GM18519 (cell line): ENCODE results near the gene GRID2.

Experiments used
- ATAC-seq: cut with Tn5 transposase; IDR thresholded peaks from one replicate; pipeline ENCODE4 v1.9.1; 2021; ENCODE audit warnings: mild to moderate bottlenecking, moderate library complexity; ENCODE audit not compliant: unreplicated experiment, low FRiP score

Gene GRID2

DNA sequence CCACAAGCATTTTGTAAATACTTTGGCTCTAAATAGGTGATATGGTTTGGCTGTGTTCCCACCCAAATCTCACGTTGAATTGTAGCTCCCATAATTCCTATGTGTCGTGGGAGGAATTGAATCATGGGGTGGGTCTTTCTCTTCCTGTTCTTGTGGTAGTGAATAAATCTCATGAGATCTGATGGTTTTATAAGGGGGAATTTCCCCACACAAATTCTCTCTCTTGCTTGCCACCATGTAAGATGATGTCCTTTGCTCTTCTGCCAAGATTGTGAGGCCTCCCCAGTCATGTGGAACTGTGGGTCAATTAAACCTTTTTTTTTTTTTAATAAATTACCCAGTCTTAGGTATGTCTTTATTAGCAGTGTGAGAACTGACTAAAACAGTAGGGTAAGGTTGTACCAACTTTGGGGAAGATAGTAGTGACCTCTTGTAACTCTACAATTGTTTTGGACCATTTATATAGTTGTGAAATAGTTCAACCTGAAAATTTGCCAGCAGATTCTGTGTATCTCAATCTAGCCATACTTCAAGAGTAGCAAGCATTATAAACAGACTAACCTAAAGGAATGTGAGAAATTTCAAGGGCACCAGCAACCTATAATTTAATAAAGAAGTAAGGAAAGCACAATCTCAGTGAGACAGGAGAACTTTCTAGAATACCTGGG is 727.8 kb downstream of the GRID2 start:
- ATAC-seq, result no peak

DNA sequence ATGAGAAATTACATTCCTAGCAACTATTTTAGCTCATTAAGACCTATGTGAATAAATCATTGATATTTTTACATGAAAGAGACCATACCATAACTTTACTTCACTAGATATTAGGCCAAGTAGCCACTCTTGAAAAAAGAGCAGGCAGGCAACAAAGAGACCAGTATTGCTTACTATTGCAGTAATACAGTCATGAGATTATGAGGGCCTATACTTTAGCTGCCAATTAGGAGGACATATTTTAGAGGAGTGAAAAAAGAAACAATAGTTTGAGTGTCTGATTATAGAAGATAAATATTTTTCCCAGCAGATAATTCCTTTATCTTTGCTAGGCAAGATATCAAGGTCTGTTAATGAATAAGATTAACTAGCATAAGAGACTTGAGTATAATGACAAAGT is 739.0 kb downstream of the GRID2 start:
- no peak for ATAC-seq

DNA sequence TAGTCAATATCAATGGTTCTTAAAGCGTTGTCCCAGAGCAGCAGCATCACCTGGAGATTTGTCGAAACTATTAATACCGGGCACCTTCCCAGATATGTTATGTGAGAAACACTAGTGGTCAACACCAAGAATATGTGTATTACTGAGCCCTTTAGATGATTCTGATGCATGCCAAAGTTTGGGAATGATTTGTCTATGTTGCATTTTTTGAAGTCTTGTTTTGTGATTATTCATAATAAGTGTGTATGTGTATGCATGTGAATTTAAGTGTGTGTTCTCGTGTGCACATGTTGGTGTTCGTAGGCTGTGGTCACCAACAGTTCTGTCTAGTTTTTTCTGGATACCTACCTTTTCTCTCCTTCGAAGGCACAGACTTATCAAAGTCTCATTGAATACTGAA is 749.4 kb downstream of the GRID2 start:
- ATAC-seq, result no peak

DNA sequence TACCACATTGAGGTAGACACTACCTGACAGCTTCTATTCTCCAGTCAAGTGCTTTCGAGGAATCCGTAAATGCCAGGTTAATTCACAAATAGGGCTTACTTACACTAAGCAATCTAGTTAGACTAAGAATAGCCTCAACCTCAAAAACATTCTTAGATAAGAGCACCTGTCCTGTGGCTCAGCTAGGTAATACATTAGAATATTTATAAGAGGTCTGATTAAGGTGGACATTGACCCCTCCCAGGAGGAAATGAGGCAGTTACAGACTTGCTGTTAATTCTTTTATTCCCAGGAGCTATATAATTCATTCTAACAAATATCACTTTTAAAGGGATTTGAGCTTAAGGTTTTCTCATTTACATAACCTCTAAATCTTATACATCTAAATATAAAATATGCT is 758.1 kb downstream of the GRID2 start:
- no peak for ATAC-seq

DNA sequence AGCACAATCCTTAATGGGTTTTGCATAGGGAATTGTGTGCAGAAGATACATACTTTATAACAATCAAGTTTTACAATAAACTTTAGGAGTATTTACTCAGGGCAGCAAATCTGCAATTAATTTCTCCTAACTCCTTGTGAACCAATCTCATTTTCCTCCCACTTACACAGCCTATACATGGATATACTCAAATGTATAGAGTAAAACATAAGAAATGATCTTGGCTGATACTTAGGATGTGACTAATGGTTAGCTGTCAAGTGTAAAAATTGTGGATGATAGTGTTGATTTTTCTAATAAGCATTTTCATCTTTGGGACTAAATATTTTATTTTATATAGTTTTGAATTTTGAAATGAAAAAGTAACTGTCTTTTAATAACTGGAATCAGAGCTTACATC is 759.6 kb downstream of the GRID2 start:
- no peak for ATAC-seq

DNA sequence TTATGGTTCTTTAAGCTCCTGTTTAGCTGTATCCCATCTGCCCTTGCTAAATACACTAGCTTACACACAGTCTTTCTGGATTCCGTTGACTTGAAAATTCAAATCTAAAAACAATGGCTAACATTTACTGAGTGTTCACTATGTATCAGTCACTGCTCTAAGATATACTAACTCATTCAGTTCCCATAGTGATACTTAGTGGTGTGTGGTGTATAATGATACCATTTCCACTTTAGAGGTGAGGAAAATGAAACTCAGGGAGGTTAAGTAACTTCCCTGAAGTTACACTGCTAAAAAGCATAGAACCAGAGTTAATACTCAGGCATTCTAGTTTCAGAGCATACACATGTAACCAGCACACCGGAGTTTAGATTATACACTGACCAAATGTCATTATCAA is 762.0 kb downstream of the GRID2 start:
- no peak for ATAC-seq

DNA sequence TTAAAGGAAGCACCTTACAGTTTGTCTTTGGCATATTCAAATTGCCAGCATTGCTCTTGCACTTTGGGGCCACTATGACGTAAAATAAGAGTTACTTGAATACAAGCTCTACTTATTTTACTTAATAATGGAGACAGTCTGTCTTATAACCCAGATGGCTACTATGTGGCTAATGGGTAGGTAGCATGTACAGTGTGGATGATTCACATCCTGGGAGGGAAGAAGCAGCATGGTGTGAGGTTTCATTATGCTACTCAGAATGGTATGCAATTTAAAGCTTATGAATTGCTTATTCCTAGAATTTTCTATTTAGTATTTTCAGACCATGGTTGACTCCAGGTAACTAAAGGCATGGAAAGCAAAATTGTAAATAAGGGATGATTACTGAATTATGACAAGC is 763.0 kb downstream of the GRID2 start:
- no peak for ATAC-seq

DNA sequence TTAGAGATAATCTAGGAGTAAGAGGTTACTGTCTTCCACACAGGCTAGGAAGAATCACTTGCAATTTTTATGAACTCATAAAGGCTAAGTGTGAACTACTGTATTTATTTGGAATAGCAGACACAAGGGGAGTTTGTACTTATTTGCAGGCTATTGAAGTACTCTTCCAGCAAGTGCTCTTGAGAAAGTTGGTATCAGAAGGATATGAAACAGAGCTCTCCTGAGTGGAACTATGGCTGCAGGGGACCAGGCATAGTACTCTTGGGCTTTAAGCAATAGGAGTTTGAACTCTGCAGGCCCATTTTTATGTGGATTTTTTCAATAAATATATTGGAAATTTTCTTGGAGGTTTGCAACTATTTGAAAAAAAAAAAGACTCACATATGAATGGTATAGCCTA is 768.5 kb downstream of the GRID2 start:
- no peak for ATAC-seq

DNA sequence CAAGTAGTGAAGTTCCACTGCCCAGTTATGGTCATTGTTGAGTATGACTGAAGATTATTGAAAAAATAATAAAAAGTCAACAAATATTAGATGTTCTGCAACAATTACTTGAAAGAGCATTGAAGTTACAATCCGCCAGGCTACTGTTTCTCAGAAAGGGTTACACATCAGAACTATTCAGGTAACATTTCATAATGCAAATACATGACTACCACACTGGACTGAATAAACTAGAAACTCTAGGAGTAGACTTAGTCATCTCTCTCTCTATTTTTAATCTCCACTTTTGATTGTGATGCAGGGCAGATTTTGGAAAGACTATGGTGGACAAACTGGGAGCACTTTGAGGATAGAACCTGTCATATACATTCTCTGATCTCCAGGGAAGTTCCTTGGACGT is 776.5 kb downstream of the GRID2 start:
- no peak for ATAC-seq

DNA sequence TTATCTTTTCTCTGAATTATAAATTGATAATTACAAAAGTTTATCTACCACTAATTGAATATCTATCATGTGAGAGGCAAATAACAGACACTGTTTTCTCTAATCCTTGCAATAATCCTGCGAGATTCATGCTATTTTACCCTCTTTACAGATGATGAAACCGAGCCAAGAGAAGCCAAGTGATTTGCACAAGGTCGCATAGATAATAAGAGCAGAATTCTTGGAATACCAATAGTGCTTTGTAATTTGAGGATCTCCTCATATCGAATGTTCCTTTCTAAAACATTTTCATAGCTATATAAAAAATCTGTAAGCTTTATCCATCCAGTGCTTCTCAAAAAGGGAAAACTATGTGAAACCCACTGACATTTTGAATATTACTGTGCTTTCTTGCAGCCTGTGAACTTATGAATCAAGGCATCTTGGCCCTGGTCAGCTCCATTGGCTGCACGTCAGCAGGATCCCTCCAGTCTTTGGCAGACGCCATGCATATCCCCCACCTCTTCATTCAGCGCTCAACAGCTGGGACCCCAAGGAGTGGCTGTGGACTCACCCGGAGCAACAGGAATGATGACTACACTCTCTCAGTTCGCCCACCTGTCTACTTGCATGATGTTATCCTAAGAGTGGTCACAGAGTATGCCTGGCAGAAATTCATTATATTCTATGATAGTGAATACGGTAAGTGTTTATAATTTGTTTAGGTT is 781.0 kb downstream of the GRID2 start:
- no peak for ATAC-seq

DNA sequence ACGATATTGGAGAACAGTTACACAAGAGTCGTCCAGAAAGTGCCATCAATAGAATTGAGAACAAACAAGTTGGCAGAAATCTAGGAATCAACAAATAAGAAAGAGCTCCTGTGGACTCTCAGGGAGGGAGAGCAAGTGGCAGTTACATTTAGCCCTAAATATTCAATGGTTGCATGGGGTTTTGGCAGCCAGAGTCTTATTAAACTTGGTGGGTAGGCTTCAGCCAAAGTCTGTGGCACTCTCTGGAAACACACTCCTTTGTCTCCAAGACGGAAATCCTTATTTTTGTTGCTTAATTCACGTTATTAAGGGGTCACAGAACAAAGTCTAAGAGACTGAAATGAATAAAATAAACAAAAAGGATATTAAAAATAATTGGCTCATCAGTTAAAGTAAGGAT is 782.6 kb downstream of the GRID2 start:
- ATAC-seq, result no peak

DNA sequence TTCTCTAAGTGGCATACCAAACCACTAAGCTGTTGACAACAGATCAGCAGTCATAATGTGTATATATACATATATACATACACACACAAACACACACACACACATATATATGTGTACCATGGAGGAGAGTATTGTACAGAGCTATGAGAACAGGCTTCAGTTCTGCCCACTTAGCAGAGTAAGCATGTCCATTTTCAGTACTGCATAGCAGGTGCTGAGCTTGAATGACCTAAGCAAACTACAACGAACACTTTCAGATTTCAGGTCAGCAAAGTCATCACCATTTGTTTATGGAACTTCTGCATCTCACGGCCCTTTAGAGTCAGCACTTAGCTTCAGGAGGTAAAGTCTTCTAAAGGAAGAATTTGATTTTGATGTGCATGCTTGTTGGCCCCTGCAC is 789.0 kb downstream of the GRID2 start:
- ATAC-seq, result no peak

DNA sequence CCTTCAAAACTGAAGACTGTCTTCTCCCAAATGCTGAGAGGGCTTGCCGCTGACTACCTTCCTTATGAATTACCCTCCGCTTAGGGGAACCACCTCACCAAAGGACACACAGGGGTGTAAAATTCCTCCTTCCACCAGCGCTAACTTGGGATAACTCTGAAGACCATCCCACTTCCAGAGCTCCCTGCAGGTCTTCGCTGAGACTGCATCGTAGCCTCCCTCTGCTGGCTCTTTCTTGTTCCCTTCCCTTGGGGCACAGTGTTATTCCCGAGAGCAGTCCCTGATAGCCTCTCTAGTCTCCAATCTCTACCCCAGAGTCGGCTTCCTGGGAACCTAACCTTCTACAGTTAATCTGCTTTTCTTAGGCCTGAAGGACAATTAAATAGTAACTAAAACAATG is 799.3 kb downstream of the GRID2 start:
- no peak for ATAC-seq

DNA sequence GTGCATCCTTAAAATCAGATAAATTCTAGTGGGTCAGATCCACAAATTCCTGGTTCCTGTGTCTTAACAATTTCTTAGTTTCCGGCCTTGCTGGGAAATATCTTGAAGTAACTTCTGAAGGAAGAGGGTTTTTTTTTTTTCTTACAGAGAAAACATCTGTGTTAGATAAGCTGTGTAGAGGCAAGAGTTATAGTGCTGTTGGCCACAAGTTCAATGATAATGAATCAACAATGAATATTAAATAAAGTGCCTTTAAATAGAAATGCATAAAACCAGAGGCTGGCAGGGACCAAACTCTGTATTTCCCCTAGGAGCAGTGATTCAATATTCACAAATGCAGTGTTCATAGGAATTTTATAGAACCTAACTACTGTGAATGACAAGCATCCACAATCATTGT is 812.9 kb downstream of the GRID2 start:
- no peak for ATAC-seq

DNA sequence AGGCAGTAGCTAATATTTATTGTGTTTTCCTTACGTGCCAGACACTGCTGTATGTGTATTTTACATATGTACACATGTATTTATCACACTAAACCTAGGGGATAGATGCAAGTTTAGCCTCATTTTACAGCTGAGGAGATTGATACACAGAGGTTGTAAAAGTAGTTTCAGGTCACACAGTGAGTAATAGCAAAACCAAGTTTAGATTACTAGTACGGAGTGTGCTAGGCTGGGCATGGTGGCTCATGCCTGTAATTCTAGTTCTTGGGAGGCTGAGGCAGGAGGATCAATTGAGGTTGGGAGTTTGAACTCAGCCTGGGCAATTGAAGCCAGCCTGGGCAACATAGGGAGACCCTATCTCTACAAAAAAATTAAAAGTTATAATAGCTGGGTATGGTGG is 823.7 kb downstream of the GRID2 start:
- no peak for ATAC-seq

DNA sequence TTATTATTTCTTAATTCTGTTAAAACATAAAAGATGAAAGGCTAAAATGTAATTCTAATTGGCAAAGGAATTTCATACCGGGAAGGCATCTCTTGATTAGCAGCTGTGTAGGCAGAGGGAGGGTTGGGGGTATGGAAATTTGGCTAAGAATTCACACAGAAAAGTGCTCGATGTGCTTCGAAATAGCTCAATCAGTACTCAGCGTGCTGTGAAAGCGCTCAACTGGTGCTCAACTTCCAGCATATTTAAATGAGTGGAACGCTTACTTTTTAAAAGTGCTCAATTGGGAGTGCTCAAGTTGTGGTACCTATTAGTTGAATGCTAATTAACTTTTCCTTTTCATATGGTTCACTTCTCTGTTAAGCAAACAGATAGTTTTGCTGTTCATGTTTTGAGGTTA is 828.9 kb downstream of the GRID2 start:
- ATAC-seq, result no peak

DNA sequence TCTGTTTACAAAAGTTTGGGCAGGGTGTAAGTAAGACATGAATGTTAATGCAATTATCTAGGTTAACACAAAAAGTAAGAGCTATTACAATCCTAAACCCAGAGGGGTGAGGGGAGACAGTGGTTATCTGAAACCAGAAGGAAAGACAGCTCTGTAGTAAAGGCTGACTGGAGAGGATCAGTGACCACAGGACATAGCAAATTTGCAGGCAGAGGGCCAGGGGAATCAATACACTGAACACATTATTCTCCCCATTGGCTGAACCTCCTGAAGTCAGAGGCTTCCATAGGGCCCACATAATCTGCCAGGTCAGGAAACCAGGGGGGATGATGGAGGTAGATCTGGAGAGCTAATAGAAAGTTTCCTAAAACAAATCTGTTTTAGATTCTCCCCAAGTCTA is 835.4 kb downstream of the GRID2 start:
- ATAC-seq, result no peak

DNA sequence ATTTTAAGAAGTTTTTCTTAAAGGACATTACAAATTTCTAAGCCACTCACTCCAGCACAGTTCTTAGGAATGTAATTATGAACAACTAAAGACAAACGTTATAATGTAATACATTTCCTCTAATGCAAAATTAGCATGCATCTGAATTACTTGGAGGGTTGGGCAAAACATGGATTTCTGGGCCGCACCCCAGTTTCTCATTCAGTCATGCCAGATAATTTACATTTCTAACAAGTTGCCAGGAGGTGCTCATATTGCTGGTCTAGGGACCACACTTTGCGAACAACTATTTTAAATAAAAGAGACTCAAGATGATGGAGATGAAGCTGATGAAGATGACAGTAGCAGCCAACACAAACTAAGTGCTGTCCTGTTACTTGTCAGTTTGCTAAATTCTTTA is 840.1 kb downstream of the GRID2 start:
- ATAC-seq, result no peak

DNA sequence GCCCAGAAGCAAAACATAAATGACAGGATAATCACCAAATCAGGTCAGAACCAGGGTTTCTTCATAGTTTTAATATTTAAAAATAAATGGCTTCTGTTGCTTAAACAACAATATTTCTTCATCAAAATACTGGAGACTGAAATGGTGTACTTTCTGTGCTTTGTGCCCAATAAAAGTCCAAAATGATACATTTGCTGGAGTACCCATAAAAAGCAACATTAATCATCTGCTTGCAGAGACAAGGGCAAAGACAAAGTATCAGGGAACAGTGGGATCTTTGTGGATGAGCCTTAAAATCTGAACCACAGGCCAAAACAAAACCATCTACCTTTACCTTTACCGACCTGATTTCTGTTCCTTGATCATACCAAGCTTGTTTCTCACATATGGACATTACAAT is 840.9 kb downstream of the GRID2 start:
- ATAC-seq, result no peak

DNA sequence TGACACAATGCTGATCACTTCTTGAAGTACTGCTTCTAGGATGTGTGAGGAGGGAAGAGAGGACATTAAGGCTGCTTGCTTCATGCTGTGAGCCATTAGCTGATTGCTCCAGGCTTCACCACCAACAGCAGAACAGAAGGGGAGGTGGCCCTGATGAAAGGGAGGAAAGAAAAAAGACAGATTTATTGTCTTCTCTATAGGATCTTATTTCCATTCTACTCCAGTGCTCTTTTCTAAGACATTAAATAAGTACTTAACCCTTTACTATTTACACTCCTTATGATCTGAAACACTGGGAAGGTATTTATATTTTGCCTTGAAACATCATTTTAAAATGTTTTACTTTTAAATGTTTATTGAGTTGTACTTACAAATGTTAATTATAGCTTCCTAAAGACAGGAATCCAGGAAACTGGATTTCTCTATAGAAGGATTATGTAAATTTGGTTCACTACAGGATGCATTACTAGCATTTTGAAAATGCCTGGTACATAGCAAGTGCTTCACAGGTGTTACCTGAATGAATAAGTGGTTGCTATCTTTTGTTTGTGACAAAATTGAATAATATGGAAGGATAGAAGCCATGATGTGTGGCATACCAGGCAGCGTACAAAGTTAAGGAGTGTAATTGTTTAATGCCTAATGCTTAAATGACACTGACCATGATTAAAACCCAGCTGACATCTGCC is 843.9 kb downstream of the GRID2 start:
- ATAC-seq, result no peak

DNA sequence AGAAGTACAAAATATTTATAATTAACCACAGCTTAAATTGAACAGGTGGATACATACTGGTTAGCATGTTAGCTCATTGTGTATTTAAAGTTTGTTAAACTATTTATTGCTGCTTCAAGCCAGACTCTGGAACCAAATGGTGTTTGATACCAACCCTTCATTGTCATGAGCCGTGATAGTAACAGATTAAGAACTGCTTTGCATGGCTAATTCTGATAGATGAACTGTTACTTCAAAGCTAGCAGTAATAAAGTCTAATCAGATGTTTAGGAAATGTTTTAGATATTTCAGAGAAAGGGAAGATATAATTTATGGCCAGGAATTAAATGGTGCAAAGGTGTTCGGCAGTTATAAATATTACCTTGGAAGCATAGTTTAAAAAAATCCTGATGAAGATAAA is 848.7 kb downstream of the GRID2 start:
- no peak for ATAC-seq

DNA sequence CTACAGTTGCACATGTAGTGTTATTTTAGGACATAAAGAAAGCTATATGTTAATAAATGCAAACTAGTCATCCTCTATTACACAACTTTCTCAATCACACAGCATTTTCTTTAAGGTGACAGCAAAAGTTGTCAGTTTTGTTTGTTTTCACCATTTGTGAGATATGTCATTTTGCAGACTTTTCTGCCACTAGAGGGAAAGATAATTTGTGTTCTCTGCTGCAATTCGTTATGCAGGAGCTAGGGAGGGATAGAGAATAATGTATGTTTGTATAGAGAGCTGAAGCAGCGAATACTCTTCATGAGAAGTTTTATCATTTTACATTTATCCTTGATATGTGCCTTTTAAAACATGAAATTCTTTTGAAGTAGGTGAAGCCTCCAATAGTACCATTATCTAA is 854.2 kb downstream of the GRID2 start:
- ATAC-seq, result no peak
